ENCODE data around the gene ST14. TPM values are rescaled to one million over a fixed set of nuclear protein-coding genes. Genes with fewer than 3 reads are reported as not detected.

Gene ST14
- polyA plus RNA-seq, 1 donor (not counting 4 experiments of a cell fraction or from before 2014, with no cell fraction given): 45.8 TPM

GRCh38 chr11:130234315-130234714 lies 74.7 kb downstream of the ST14 start:
- H3K79me2 ChIP-seq (ENCODE audit: control insufficient read depth, insufficient read depth, low read length): no peaks in the 10 kb centered on the region
- FAIRE-seq: no peak
- H3K27ac ChIP-seq (ENCODE audit: control insufficient read depth, insufficient read depth, low read length): no peak overlapping the region
- H3K4me1 ChIP-seq (ENCODE audit: control insufficient read depth, extremely low read depth, insufficient read depth, low read length): no peaks in the 10 kb centered on the region
- no peaks in the 10 kb centered on the region for H3K27me3 ChIP-seq (ENCODE audit: control insufficient read depth, extremely low read depth, insufficient read depth, low read length)
- dilution Hi-C loops (cut with MboI; ENCODE audit: extremely low pct_ligation_motif_present, low sequenced_read_pairs): no loop called here
- H3K4me3 ChIP-seq (ENCODE audit: control insufficient read depth in 2 of 3, extremely low read depth in 1 of 3, insufficient read depth in 2 of 3, low read depth in 1 of 3, low read length in 3 of 3): no peak overlapping the region
- H3K9me1 ChIP-seq (ENCODE audit: control insufficient read depth, extremely low read depth, insufficient read depth, low read length): no peaks in the 10 kb centered on the region
- no peak for DNase-seq (ENCODE audit: low read depth, low spot score)
- TF ChIP-seq EZH2 (IDR thresholded peaks at IDR 0.05; ENCODE audit: low read length): no peak
- no peak for TF ChIP-seq CTCF (optimal IDR thresholded peaks at IDR 0.05 in 1 of 3, IDR thresholded peaks at IDR 0.05 in 1 of 3, conservative IDR thresholded peaks at IDR 0.05 in 1 of 3; ENCODE audit: extremely low read depth in 1 of 3, insufficient read depth in 2 of 3, low read length in 3 of 3)
- H3K4me2 ChIP-seq (ENCODE audit: control insufficient read depth, extremely low read depth, insufficient read depth, low read depth, low read length): no peak overlapping the region
- no peak overlapping the region for H3K9ac ChIP-seq (ENCODE audit: control insufficient read depth, extremely low read depth, insufficient read depth, low read length)
- no peaks in the 10 kb centered on the region for H4K20me1 ChIP-seq (ENCODE audit: control insufficient read depth, extremely low read depth, insufficient read depth, low read length)
- H3K9me3 ChIP-seq (ENCODE audit: control insufficient read depth, low read depth, low read length): no peaks in the 10 kb centered on the region
- H2AFZ ChIP-seq (ENCODE audit: control insufficient read depth, low read length): no peak overlapping the region
- peaks cover 4% of the 10 kb centered on the region in 2 experiments for H3K36me3 ChIP-seq (ENCODE audit: control insufficient read depth in 2 of 2, extremely low read depth in 1 of 2, insufficient read depth in 2 of 2, low read length in 2 of 2)

GRCh38 chr11:130237282-130238006 lies 77.9 kb downstream of the ST14 start:
- Histone ChIP-seq H3K9ac (ENCODE audit: control insufficient read depth, extremely low read depth, insufficient read depth, low read length) (no peak overlapping the region), H3K27me3 (ENCODE audit: control insufficient read depth, extremely low read depth, insufficient read depth, low read length) (no peaks in the 10 kb centered on the region), H3K27ac (ENCODE audit: control insufficient read depth, insufficient read depth, low read length) (no peak overlapping the region), H3K79me2 (ENCODE audit: control insufficient read depth, insufficient read depth, low read length) (no peaks in the 10 kb centered on the region), H2AFZ (ENCODE audit: control insufficient read depth, low read length) (no peak overlapping the region), H3K9me1 (ENCODE audit: control insufficient read depth, extremely low read depth, insufficient read depth, low read length) (no peaks in the 10 kb centered on the region), H3K4me2 (ENCODE audit: control insufficient read depth, extremely low read depth, insufficient read depth, low read depth, low read length) (no peak overlapping the region), H3K36me3 (ENCODE audit: control insufficient read depth in 2 of 2, extremely low read depth in 1 of 2, insufficient read depth in 2 of 2, low read length in 2 of 2) (peaks cover 4% of the 10 kb centered on the region in 2 experiments), H3K9me3 (ENCODE audit: control insufficient read depth, low read depth, low read length) (no peaks in the 10 kb centered on the region), H3K4me3 (ENCODE audit: control insufficient read depth in 2 of 3, extremely low read depth in 1 of 3, insufficient read depth in 2 of 3, low read depth in 1 of 3, low read length in 3 of 3) (no peak overlapping the region), H3K4me1 (ENCODE audit: control insufficient read depth, extremely low read depth, insufficient read depth, low read length) (no peaks in the 10 kb centered on the region), H4K20me1 (ENCODE audit: control insufficient read depth, extremely low read depth, insufficient read depth, low read length) (no peaks in the 10 kb centered on the region)
- FAIRE-seq (no peak), DNase-seq (ENCODE audit: low read depth, low spot score) (no peak)
- TF ChIP-seq CTCF (optimal IDR thresholded peaks at IDR 0.05 in 1 of 3, IDR thresholded peaks at IDR 0.05 in 1 of 3, conservative IDR thresholded peaks at IDR 0.05 in 1 of 3; ENCODE audit: extremely low read depth in 1 of 3, insufficient read depth in 2 of 3, low read length in 3 of 3) (no peak), EZH2 (IDR thresholded peaks at IDR 0.05; ENCODE audit: low read length) (no peak)
- dilution Hi-C loops (cut with MboI; ENCODE audit: extremely low pct_ligation_motif_present, low sequenced_read_pairs): no loop called here

Measured in keratinocyte (primary cell).